MM.1S (cell line): ENCODE data around the gene CDH4.

Source experiments
- CTCF ChIP-seq: fragments of 300-600 bp; sonication (generic); IDR thresholded peaks from 2 replicates; pipeline ENCODE4 v1.5.1; 2016; ENCODE audit warnings: antibody characterized with exemption, low read length, mixed read lengths
- EZH2 ChIP-seq: fragments of 300-600 bp; sonication (generic); optimal IDR thresholded peaks from 2 replicates; pipeline ENCODE3; 2017; ENCODE audit warnings: low read depth, mild to moderate bottlenecking, antibody characterized with exemption, low read length, mixed read lengths
- EZH2phosphoT487 ChIP-seq: fragments of 300-600 bp; sonication (generic); IDR thresholded peaks from 2 replicates; pipeline ENCODE4 v1.6.1; 2018; ENCODE audit warnings: antibody characterized with exemption, low read length

- TF ChIP-seq CTCF (no peak), EZH2phosphoT487 (no peak), EZH2 (no peak)
Measured at GRCh38 chr20:61841551-61841950, 589.5 kb downstream of the CDH4 start.
